Measurements from ENCODE around the gene CCDC27. TPM values are rescaled to one million over a fixed set of nuclear protein-coding genes. Genes with fewer than 3 reads are reported as not detected.

CCDC27 gene
- total RNA-seq, 1 experiment from 2014 or later = not detected

DNA sequence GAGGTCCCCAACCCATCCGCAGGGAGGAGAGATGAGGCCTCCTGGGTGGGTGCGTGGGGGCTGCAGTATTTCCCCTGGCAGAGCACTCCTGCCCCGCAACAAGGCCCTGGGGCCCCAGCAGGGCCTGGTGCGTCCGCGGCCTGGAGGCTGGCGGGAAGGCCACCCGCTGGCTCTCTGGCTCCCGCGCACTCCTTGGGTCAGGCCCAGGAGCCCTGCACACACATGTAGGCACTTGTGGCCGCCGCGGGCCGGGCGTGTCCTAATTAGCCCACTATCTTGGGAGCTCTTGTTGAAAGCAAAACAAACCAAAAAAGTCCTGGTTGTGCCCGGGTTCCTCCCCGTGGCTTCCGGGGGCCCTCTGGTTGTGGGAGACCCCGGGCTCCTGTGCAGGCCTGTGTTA, 49.7 kb upstream of the CCDC27 start:
- Histone ChIP-seq H4K20me1 (ENCODE audit: insufficient read depth) (no peaks in the 10 kb centered on the region), H3K27ac (ENCODE audit: low read depth, low read length) (no peak overlapping the region), H3K4me3 (replicated peaks in 1 of 2; ENCODE audit: low read depth in 1 of 2, low read length in 2 of 2) (no peak overlapping the region), H3K9ac (ENCODE audit: low read length) (no peak overlapping the region), H2AFZ (ENCODE audit: low read depth, low read length, poor library complexity, severe bottlenecking) (no peak overlapping the region), H3K4me2 (ENCODE audit: low read length) (no peak overlapping the region), H3K27me3 (ENCODE audit: insufficient read depth, low read length) (no peaks in the 10 kb centered on the region), H3K79me2 (ENCODE audit: insufficient read depth, low read length) (no peaks in the 10 kb centered on the region), H3K4me1 (ENCODE audit: control insufficient read depth in 1 of 2, insufficient read depth in 2 of 2, low read length in 2 of 2) (no peaks in the 10 kb centered on the region), H3K36me3 (ENCODE audit: control insufficient read depth in 1 of 2, insufficient read depth in 2 of 2, low read length in 2 of 2) (no peaks in the 10 kb centered on the region), H3K9me2 (ENCODE audit: insufficient read depth) (no peaks in the 10 kb centered on the region), H3K9me3 (ENCODE audit: control insufficient read depth in 1 of 2, insufficient read depth in 1 of 2, low read depth in 1 of 2, low read length in 2 of 2) (no peaks in the 10 kb centered on the region)
- intact Hi-C loops (cut with micrococcal nuclease) = no loop called here
- BruUV-seq (replicated peaks) = no TSS peak
- TF ChIP-seq ZNF274 (IDR thresholded peaks at IDR 0.05; ENCODE audit: low read depth, low read length) (no peak), CBX3 (IDR thresholded peaks at IDR 0.05; ENCODE audit: low read depth) (no peak), TCF7L2 (IDR thresholded peaks at IDR 0.05; ENCODE audit: borderline replicate concordance, extremely low read depth, insufficient read depth, insufficient read length) (no peak)
- TF ChIP-seq, protein P1, sequence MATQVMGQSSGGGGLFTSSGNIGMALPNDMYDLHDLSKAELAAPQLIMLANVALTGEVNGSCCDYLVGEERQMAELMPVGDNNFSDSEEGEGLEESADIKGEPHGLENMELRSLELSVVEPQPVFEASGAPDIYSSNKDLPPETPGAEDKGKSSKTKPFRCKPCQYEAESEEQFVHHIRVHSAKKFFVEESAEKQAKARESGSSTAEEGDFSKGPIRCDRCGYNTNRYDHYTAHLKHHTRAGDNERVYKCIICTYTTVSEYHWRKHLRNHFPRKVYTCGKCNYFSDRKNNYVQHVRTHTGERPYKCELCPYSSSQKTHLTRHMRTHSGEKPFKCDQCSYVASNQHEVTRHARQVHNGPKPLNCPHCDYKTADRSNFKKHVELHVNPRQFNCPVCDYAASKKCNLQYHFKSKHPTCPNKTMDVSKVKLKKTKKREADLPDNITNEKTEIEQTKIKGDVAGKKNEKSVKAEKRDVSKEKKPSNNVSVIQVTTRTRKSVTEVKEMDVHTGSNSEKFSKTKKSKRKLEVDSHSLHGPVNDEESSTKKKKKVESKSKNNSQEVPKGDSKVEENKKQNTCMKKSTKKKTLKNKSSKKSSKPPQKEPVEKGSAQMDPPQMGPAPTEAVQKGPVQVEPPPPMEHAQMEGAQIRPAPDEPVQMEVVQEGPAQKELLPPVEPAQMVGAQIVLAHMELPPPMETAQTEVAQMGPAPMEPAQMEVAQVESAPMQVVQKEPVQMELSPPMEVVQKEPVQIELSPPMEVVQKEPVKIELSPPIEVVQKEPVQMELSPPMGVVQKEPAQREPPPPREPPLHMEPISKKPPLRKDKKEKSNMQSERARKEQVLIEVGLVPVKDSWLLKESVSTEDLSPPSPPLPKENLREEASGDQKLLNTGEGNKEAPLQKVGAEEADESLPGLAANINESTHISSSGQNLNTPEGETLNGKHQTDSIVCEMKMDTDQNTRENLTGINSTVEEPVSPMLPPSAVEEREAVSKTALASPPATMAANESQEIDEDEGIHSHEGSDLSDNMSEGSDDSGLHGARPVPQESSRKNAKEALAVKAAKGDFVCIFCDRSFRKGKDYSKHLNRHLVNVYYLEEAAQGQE (IDR thresholded peaks at IDR 0.05; ENCODE audit: low read depth) = no peak
- RAD21 ChIA-PET (ENCODE audit: low non-redundant PET in 1 of 2, low total read pairs in 2 of 2, uncharacterized antibody in 2 of 2, unreplicated experiment in 2 of 2) = no interaction called here
- ATAC-seq (no peak), DNase-seq (ENCODE audit: low read depth, low spot score) (no peak)
- POLR2A ChIA-PET = no interaction called here
- CTCF ChIA-PET = no interaction called here

DNA sequence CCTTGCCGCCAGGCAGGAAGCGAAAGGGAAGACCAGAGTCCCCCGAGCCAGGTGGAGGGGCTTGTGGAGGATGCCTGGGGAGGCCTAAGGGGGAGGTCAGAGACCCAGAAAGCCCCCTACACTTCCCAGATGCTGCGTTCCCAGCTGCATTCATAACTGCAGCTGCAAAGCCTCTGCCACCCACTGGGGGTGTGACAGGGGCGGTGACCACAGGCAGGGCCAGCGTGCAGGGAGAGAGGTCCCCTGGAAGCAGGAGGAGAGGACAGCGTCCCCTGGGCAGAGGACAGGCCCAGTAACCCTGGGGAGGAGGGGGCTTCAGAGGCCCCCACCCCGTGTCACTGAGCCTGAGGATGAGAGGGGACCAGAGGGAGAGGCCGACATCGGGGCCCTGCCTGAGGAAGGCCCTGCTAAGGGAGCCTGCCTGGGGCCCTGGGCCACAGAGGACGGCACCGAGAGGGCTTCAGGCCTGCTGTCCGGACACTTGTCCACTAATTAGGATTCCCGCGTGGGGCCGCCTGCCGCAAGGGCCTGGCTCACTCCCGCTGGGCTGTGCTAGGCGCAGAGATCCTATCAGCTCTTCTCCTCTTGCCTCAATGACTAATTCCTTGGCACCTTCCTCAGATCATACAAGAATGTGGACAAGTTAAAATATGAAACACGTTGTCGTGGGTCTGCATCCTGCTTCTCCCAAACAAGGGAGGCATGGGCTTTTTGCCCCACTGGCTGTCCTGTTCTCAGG, 49.1 kb upstream of the CCDC27 start:
- Histone ChIP-seq H2AFZ (ENCODE audit: low read depth, low read length, poor library complexity, severe bottlenecking) (no peak overlapping the region), H3K4me1 (ENCODE audit: control insufficient read depth in 1 of 2, insufficient read depth in 2 of 2, low read length in 2 of 2) (no peaks in the 10 kb centered on the region), H3K9ac (ENCODE audit: low read length) (no peak overlapping the region), H3K79me2 (ENCODE audit: insufficient read depth, low read length) (no peaks in the 10 kb centered on the region), H3K27ac (ENCODE audit: low read depth, low read length) (no peak overlapping the region), H3K27me3 (ENCODE audit: insufficient read depth, low read length) (no peaks in the 10 kb centered on the region), H3K36me3 (ENCODE audit: control insufficient read depth in 1 of 2, insufficient read depth in 2 of 2, low read length in 2 of 2) (no peaks in the 10 kb centered on the region), H3K9me2 (ENCODE audit: insufficient read depth) (no peaks in the 10 kb centered on the region), H4K20me1 (ENCODE audit: insufficient read depth) (no peaks in the 10 kb centered on the region), H3K9me3 (ENCODE audit: control insufficient read depth in 1 of 2, insufficient read depth in 1 of 2, low read depth in 1 of 2, low read length in 2 of 2) (no peaks in the 10 kb centered on the region), H3K4me3 (replicated peaks in 1 of 2; ENCODE audit: low read depth in 1 of 2, low read length in 2 of 2) (no peak overlapping the region), H3K4me2 (ENCODE audit: low read length) (no peak overlapping the region)
- intact Hi-C loops (cut with micrococcal nuclease) = no loop called here
- ChIA-PET RAD21 (ENCODE audit: low non-redundant PET in 1 of 2, low total read pairs in 2 of 2, uncharacterized antibody in 2 of 2, unreplicated experiment in 2 of 2) (no interaction called here), CTCF (no interaction called here), POLR2A (no interaction called here)
- TF ChIP-seq, protein P2, sequence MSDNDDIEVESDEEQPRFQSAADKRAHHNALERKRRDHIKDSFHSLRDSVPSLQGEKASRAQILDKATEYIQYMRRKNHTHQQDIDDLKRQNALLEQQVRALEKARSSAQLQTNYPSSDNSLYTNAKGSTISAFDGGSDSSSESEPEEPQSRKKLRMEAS (IDR thresholded peaks at IDR 0.05) = no peak
- no TSS peak for BruUV-seq (replicated peaks)
- DNase-seq (ENCODE audit: low read depth, low spot score) = no peak
- peak; percentile 47; the same call in 1 of the 2 replicates for ATAC-seq

Measured in HCT116 (cell line).